ENCODE results near the gene TMEM60.

The TMEM60 gene

GRCh38 chr7:77802557-77803405 is 4.5 kb upstream of the TMEM60 start:
- no peak for TF ChIP-seq CTCF (conservative IDR thresholded peaks at IDR 0.05; ENCODE audit: low read depth, low read length)
- Histone ChIP-seq H2AFZ (ENCODE audit: low read depth) (no peak overlapping the region), H3K4me1 (ENCODE audit: low read depth, poor library complexity, severe bottlenecking) (peaks cover 27% of the 10 kb centered on the region), H3K79me2 (ENCODE audit: insufficient read depth, low read depth) (peaks cover 60% of the 10 kb centered on the region), H4K20me1 (ENCODE audit: insufficient read depth) (no peaks in the 10 kb centered on the region), H3K27ac (no peak overlapping the region), H3K36me3 (ENCODE audit: insufficient read depth) (no peaks in the 10 kb centered on the region), H3K4me3 (IDR thresholded peaks at IDR 0.05; ENCODE audit: insufficient read depth, low read depth, low read length) (no peak overlapping the region), H3K4me2 (peak overlapping the region; percentile 22; the same call in 1 of the 2 replicates), H3K27me3 (ENCODE audit: insufficient read depth, low read depth) (no peaks in the 10 kb centered on the region), H3K9ac (no peak overlapping the region)

DNA sequence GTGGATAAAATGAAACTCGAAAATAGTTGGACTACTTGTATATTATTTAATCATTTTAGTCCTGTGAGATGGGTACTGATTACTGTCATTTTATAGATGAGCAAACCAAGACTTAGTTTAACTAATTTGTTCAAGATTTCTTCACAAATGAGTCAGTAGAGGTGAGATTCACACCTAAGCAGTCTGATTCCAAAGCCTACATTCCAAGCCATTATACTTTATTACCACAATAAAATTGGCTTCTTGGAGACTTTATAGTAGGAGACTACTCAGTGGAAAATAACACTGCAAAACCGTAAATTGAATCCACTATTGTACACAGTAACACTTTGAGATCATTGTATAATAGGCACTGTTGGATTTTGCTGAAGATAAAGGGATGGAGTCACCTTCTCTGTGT is 2.5 kb upstream of the TMEM60 start:
- no peak overlapping the region for H3K9ac ChIP-seq
- H4K20me1 ChIP-seq (ENCODE audit: insufficient read depth): no peaks in the 10 kb centered on the region
- no peak overlapping the region for H3K4me2 ChIP-seq
- H3K79me2 ChIP-seq (ENCODE audit: insufficient read depth, low read depth): peaks cover 65% of the 10 kb centered on the region
- no peak overlapping the region for H3K27ac ChIP-seq
- H3K36me3 ChIP-seq (ENCODE audit: insufficient read depth): no peaks in the 10 kb centered on the region
- no peak overlapping the region for H2AFZ ChIP-seq (ENCODE audit: low read depth)
- TF ChIP-seq CTCF (conservative IDR thresholded peaks at IDR 0.05; ENCODE audit: low read depth, low read length): no peak
- peaks cover 44% of the 10 kb centered on the region for H3K4me1 ChIP-seq (ENCODE audit: low read depth, poor library complexity, severe bottlenecking)
- H3K4me3 ChIP-seq (IDR thresholded peaks at IDR 0.05; ENCODE audit: insufficient read depth, low read depth, low read length): no peak overlapping the region
- H3K27me3 ChIP-seq (ENCODE audit: insufficient read depth, low read depth): no peaks in the 10 kb centered on the region

GRCh38 chr7:77800158-77800557 is 1.9 kb upstream of the TMEM60 start:
- TF ChIP-seq CTCF (conservative IDR thresholded peaks at IDR 0.05; ENCODE audit: low read depth, low read length): no peak
- H3K27ac ChIP-seq: peak overlapping the region; percentile 41; the same call in 1 of the 2 replicates
- H3K9ac ChIP-seq: peak overlapping the region; percentile 68; the same call in 1 of the 2 replicates
- H3K4me1 ChIP-seq (ENCODE audit: low read depth, poor library complexity, severe bottlenecking): peaks cover 45% of the 10 kb centered on the region
- H2AFZ ChIP-seq (ENCODE audit: low read depth): no peak overlapping the region
- H3K4me3 ChIP-seq (IDR thresholded peaks at IDR 0.05; ENCODE audit: insufficient read depth, low read depth, low read length): no peak overlapping the region
- no peaks in the 10 kb centered on the region for H4K20me1 ChIP-seq (ENCODE audit: insufficient read depth)
- no peaks in the 10 kb centered on the region for H3K27me3 ChIP-seq (ENCODE audit: insufficient read depth, low read depth)
- H3K36me3 ChIP-seq (ENCODE audit: insufficient read depth): no peaks in the 10 kb centered on the region
- H3K4me2 ChIP-seq: peak overlapping the region; percentile 80
- peaks cover 60% of the 10 kb centered on the region for H3K79me2 ChIP-seq (ENCODE audit: insufficient read depth, low read depth)

DNA sequence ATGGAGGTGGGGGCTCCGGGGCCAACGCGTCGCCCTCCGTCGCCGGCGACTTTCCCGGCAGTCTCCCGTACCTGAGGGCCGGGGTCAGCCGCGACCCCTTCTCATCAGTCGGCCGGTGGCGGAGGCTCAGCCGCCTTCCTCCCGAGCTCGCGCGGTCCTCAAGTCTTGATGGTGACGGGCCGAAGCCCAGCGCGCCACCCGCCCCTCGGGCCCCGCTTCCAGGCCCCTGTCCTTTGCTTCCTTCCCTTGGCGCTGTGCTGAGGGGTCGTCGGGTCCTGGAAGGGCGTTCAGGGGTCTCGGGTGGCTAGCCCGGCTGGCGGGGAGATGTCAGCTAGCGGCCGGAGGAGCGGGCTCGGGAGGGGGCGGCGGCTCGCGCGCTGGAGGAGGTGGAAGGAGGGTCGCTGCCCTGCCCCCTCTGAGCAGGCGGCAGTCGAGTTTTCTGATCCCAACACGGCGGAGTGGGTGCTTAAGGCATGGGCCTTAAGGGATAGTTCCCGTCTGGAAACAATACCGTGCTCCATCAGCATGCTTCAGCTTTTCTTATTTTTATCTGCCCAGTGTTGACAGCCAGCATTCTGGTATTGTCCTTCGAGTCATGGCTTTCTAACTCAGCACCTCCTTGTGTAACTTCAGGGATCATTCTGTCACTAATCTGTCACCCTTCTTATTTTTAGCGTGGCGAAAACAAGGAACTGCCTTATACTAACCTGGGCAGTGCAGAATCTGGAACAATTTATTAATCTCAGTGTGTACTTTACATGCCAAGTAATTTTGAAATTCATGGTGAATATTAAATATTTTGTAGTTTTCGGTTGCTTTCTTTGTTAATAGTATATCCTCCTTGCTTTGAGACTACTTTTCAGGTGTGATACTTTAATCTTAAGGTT is 1.1 kb upstream of the TMEM60 start:
- TF ChIP-seq CTCF (conservative IDR thresholded peaks at IDR 0.05; ENCODE audit: low read depth, low read length): no peak; the same call in 1 of the 2 replicates
- no peak overlapping the region for H3K4me3 ChIP-seq (IDR thresholded peaks at IDR 0.05; ENCODE audit: insufficient read depth, low read depth, low read length)
- H4K20me1 ChIP-seq (ENCODE audit: insufficient read depth): no peaks in the 10 kb centered on the region
- H3K79me2 ChIP-seq (ENCODE audit: insufficient read depth, low read depth): peaks cover 54% of the 10 kb centered on the region
- peak overlapping the region; percentile 82 for H2AFZ ChIP-seq (ENCODE audit: low read depth)
- H3K27ac ChIP-seq: peak overlapping the region; percentile 41; the same call in 1 of the 2 replicates
- H3K4me2 ChIP-seq: peak overlapping the region; percentile 80
- H3K9ac ChIP-seq: peak overlapping the region; percentile 68
- H3K4me1 ChIP-seq (ENCODE audit: low read depth, poor library complexity, severe bottlenecking): peaks cover 45% of the 10 kb centered on the region
- no peaks in the 10 kb centered on the region for H3K36me3 ChIP-seq (ENCODE audit: insufficient read depth)
- H3K27me3 ChIP-seq (ENCODE audit: insufficient read depth, low read depth): no peaks in the 10 kb centered on the region
